ENCODE data around the gene SCN4B.

SCN4B gene

GRCh38 chr11:118135051-118135795, 17.4 kb downstream of the SCN4B start:
- no peak for ATAC-seq (ENCODE audit: insufficient read depth, low read depth)
- TF ChIP-seq CTCF (IDR thresholded peaks at IDR 0.05; ENCODE audit: borderline replicate concordance, extremely low read depth, low read length, poor library complexity, severe bottlenecking) (no peak), EZH2 (IDR thresholded peaks at IDR 0.05; ENCODE audit: borderline replicate concordance, low read depth, low read length, severe bottlenecking) (no peak)
- H2AFZ ChIP-seq (ENCODE audit: low read depth, low read length): no peak overlapping the region
- H3K9me3 ChIP-seq (ENCODE audit: insufficient read depth, low read length, severe bottlenecking): no peaks in the 10 kb centered on the region
- H3K79me2 ChIP-seq (ENCODE audit: insufficient read depth, low read length): no peaks in the 10 kb centered on the region
- H3K4me1 ChIP-seq (ENCODE audit: insufficient read depth, low read length): no peaks in the 10 kb centered on the region
- H3K4me2 ChIP-seq (ENCODE audit: insufficient read depth, low read length): no peak overlapping the region
- H3K9ac ChIP-seq (ENCODE audit: low read depth, low read length): no peak overlapping the region
- peaks cover 29% of the 10 kb centered on the region for H3K27me3 ChIP-seq (ENCODE audit: insufficient read depth, low read length, poor library complexity)
- H3K36me3 ChIP-seq (ENCODE audit: insufficient read depth, low read length): no peaks in the 10 kb centered on the region
- no peak for DNase-seq
- H4K20me1 ChIP-seq (ENCODE audit: insufficient read depth, low read length): no peaks in the 10 kb centered on the region
- H3K4me3 ChIP-seq (ENCODE audit: low read depth in 1 of 2, low read length in 2 of 2): no peak overlapping the region
- H3K27ac ChIP-seq (ENCODE audit: low read length): no peak overlapping the region

GRCh38 chr11:118133816-118134215, 18.8 kb downstream of the SCN4B start:
- Histone ChIP-seq H3K4me1 (ENCODE audit: insufficient read depth, low read length) (no peaks in the 10 kb centered on the region), H4K20me1 (ENCODE audit: insufficient read depth, low read length) (no peaks in the 10 kb centered on the region), H3K27ac (ENCODE audit: low read length) (no peak overlapping the region), H3K9ac (ENCODE audit: low read depth, low read length) (no peak overlapping the region), H3K9me3 (ENCODE audit: insufficient read depth, low read length, severe bottlenecking) (no peaks in the 10 kb centered on the region), H3K27me3 (ENCODE audit: insufficient read depth, low read length, poor library complexity) (peaks cover 34% of the 10 kb centered on the region), H2AFZ (ENCODE audit: low read depth, low read length) (no peak overlapping the region), H3K79me2 (ENCODE audit: insufficient read depth, low read length) (no peaks in the 10 kb centered on the region), H3K36me3 (ENCODE audit: insufficient read depth, low read length) (no peaks in the 10 kb centered on the region), H3K4me3 (ENCODE audit: low read depth in 1 of 2, low read length in 2 of 2) (no peak overlapping the region), H3K4me2 (ENCODE audit: insufficient read depth, low read length) (no peak overlapping the region)
- DNase-seq (no peak), ATAC-seq (ENCODE audit: insufficient read depth, low read depth) (no peak)
- TF ChIP-seq CTCF (IDR thresholded peaks at IDR 0.05; ENCODE audit: borderline replicate concordance, extremely low read depth, low read length, poor library complexity, severe bottlenecking): no peak
- TF ChIP-seq EZH2 (IDR thresholded peaks at IDR 0.05; ENCODE audit: borderline replicate concordance, low read depth, low read length, severe bottlenecking): no peak

- H2AFZ ChIP-seq (ENCODE audit: low read depth, low read length): no peak overlapping the region
- DNase-seq: no peak
- TF ChIP-seq CTCF (IDR thresholded peaks at IDR 0.05; ENCODE audit: borderline replicate concordance, extremely low read depth, low read length, poor library complexity, severe bottlenecking): no peak
- TF ChIP-seq EZH2 (IDR thresholded peaks at IDR 0.05; ENCODE audit: borderline replicate concordance, low read depth, low read length, severe bottlenecking): no peak
- no peak for ATAC-seq (ENCODE audit: insufficient read depth, low read depth)
- H3K9me3 ChIP-seq (ENCODE audit: insufficient read depth, low read length, severe bottlenecking): no peaks in the 10 kb centered on the region
- no peak overlapping the region for H3K4me3 ChIP-seq (ENCODE audit: low read depth in 1 of 2, low read length in 2 of 2)
- no peaks in the 10 kb centered on the region for H4K20me1 ChIP-seq (ENCODE audit: insufficient read depth, low read length)
- H3K4me2 ChIP-seq (ENCODE audit: insufficient read depth, low read length): no peak overlapping the region
- no peaks in the 10 kb centered on the region for H3K79me2 ChIP-seq (ENCODE audit: insufficient read depth, low read length)
- no peaks in the 10 kb centered on the region for H3K4me1 ChIP-seq (ENCODE audit: insufficient read depth, low read length)
- H3K9ac ChIP-seq (ENCODE audit: low read depth, low read length): no peak overlapping the region
- H3K27me3 ChIP-seq (ENCODE audit: insufficient read depth, low read length, poor library complexity): peaks cover 28% of the 10 kb centered on the region
- no peak overlapping the region for H3K27ac ChIP-seq (ENCODE audit: low read length)
- H3K36me3 ChIP-seq (ENCODE audit: insufficient read depth, low read length): no peaks in the 10 kb centered on the region
Measured at GRCh38 chr11:118132385-118133151, 20.1 kb downstream of the SCN4B start.

All from DND-41 (cell line).